Nephron (organoid): ENCODE data around the gene SPATA9.
"Not testable (repeated sequence)": the region's sequence is repeated elsewhere in the genome, so short reads cannot be mapped to it uniquely, and the experiment has no call there.

Experiments
- H3K27ac Mint-ChIP-seq, 3 experiments: 2 replicates each; pipeline ENCODE4 v1.8.0; 2020; ENCODE audit warnings: mixed read lengths in 3 of 3, mild to moderate bottlenecking in 2 of 3, moderate library complexity in 1 of 3
- H3K27me3 Mint-ChIP-seq: 2 replicates; pipeline ENCODE4 v1.8.0; 2021; ENCODE audit warnings: low read depth, mild to moderate bottlenecking, moderate library complexity, mixed read lengths
- H3K36me3 Mint-ChIP-seq: 2 replicates; pipeline ENCODE4 v1.8.0; 2020; ENCODE audit warnings: low read depth, mixed read lengths
- H3K4me1 Mint-ChIP-seq: 2 replicates; pipeline ENCODE4 v1.8.0; 2020; ENCODE audit warnings: mixed read lengths
- H3K4me3 Mint-ChIP-seq, 3 experiments: 2 replicates each; pipeline ENCODE4 v1.8.0; 2020; ENCODE audit warnings: mild to moderate bottlenecking in 3 of 3, mixed read lengths in 3 of 3, moderate library complexity in 2 of 3
- H3K9me3 Mint-ChIP-seq: 2 replicates; pipeline ENCODE4 v1.8.0; 2020; ENCODE audit warnings: mixed read lengths
- TF ChIP-seq, protein P1 (sequence below), 3 experiments: fragments of 200-600 bp; sonication (generic); IDR thresholded peaks; one replicate each; pipeline ENCODE4 v1.5.0; 2021; ENCODE audit warnings: antibody characterized with exemption in 3 of 3; ENCODE audit not compliant: unreplicated experiment in 3 of 3

The SPATA9 gene

DNA sequence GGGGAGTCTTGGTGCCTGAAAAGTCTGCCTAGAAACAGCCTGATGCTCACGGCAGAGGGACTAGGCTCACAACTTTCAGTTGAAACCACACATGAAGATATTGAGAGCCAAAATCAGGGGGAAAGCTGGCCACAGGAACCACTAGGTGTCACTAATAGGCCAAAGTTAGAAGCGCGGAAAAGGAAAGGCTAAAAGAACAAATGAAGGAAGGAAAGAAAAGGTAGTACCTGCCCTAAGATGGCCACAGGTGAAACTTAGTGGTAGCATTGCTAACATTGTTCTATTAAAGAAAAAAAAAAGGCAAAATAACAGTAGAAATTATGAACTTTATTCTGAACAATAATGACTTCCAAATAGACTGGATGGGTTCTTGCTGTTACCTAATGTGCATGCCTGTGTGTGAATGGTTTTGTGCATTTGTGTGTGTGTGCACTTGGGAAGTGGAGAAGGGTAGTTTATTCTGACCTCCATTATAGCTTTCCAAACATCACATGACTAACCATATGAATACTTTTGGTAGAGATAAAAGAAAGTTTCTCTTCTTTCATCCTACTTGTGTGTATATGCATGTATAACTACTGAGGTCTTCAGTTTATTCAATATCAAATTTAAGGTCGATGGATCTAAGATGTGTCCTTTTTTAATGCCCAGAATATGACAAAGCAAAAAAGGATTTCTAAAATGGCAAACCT is 38.3 kb downstream of the SPATA9 start:
- Mint-ChIP-seq H3K36me3 (no peaks in the 10 kb centered on the region), H3K27me3 (peaks cover 7% of the 10 kb centered on the region), H3K4me1 (no peaks in the 10 kb centered on the region), H3K27ac (peak overlapping the region in 2 of 3 experiments; percentile 4 to 13), H3K9me3 (no peaks in the 10 kb centered on the region), H3K4me3 (peak overlapping the region; percentile 1 to 34 (median 9))
- TF ChIP-seq, protein P1, sequence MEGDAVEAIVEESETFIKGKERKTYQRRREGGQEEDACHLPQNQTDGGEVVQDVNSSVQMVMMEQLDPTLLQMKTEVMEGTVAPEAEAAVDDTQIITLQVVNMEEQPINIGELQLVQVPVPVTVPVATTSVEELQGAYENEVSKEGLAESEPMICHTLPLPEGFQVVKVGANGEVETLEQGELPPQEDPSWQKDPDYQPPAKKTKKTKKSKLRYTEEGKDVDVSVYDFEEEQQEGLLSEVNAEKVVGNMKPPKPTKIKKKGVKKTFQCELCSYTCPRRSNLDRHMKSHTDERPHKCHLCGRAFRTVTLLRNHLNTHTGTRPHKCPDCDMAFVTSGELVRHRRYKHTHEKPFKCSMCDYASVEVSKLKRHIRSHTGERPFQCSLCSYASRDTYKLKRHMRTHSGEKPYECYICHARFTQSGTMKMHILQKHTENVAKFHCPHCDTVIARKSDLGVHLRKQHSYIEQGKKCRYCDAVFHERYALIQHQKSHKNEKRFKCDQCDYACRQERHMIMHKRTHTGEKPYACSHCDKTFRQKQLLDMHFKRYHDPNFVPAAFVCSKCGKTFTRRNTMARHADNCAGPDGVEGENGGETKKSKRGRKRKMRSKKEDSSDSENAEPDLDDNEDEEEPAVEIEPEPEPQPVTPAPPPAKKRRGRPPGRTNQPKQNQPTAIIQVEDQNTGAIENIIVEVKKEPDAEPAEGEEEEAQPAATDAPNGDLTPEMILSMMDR (IDR thresholded peaks at IDR 0.05; ENCODE audit: unreplicated experiment in 3 of 3) = peak; percentile 67 to 71 (median 71)

DNA sequence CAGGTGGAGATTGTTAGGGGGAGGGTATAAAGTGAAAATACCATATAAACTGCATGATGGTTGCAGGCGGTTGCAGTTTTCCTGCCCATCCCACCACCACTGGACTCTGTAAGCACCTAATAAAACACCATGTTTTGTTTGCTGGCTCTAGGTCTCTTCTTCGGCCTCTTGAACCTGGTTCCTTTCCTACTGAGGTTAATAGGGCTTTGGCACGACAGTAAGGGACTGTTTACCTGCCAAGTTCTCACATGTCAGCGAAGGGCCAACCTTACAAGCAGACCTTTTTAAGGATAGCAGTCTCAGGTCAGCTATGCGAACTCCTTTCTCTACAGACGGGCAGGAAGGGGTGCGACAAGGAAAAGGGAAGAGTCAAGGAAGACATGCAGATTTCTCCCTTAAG is 39.6 kb downstream of the SPATA9 start:
- H3K4me1 Mint-ChIP-seq = no peaks in the 10 kb centered on the region
- TF ChIP-seq, protein P1 (IDR thresholded peaks at IDR 0.05; ENCODE audit: unreplicated experiment in 3 of 3) = no peak
- no peak overlapping the region for H3K4me3 Mint-ChIP-seq
- no peaks in the 10 kb centered on the region for H3K9me3 Mint-ChIP-seq
- no peaks in the 10 kb centered on the region for H3K36me3 Mint-ChIP-seq
- H3K27me3 Mint-ChIP-seq = peaks cover 11% of the 10 kb centered on the region
- H3K27ac Mint-ChIP-seq = no peak overlapping the region

DNA sequence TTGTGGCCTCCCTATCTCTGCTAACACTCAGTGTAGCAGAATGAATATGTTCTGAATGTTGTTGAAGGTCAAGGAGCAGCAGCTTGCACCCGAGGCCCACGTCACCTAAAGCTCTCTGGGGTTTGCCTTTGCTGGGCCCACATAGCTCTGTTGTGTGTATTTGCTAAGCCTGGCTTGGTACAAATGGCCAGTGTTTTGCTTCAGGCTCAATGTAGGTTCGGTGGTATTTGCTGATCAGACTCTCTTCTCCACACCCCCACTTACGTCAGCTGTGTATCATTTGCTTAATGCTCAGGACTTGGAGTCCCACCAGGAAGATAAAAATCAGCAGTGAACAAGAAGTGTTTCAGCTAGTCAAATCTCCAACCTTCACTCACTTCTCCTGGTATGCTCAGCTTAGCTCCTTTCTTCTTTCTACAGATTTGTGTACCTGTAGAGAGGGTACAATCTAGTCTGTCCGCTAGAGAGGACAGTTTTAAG is 41.0 kb downstream of the SPATA9 start:
- TF ChIP-seq, protein P1 (IDR thresholded peaks at IDR 0.05; ENCODE audit: unreplicated experiment in 3 of 3) = no peak
- Mint-ChIP-seq H3K36me3 (no peaks in the 10 kb centered on the region), H3K27me3 (peaks cover 11% of the 10 kb centered on the region), H3K27ac (no peak overlapping the region), H3K4me3 (no peak overlapping the region), H3K9me3 (no peaks in the 10 kb centered on the region), H3K4me1 (no peaks in the 10 kb centered on the region)

DNA sequence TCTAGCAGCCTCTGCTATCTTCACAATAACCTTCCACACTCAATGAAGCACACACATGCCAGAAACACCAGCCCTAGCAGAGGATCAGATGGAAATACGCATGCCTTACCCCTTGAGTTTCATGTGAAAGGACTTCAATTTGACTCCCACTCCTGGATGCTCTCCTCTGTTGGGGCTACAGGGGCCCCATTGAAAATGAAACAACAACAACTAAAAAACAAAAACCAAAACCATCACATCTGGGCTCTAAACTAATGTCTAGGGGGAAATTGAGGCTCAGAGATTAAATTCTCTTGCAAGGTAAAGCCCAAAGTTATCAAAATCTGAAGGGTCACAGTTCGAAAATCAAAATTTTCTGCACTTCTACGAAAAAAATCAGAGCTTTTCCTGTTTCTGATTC is 44.2 kb downstream of the SPATA9 start:
- no peak overlapping the region for H3K4me3 Mint-ChIP-seq
- H3K27me3 Mint-ChIP-seq = peaks cover 11% of the 10 kb centered on the region
- H3K27ac Mint-ChIP-seq = no peak overlapping the region
- H3K9me3 Mint-ChIP-seq = peaks cover 1% of the 10 kb centered on the region
- H3K36me3 Mint-ChIP-seq = no peaks in the 10 kb centered on the region
- TF ChIP-seq, protein P1 (IDR thresholded peaks at IDR 0.05; ENCODE audit: unreplicated experiment in 3 of 3) = no peak
- no peaks in the 10 kb centered on the region for H3K4me1 Mint-ChIP-seq

DNA sequence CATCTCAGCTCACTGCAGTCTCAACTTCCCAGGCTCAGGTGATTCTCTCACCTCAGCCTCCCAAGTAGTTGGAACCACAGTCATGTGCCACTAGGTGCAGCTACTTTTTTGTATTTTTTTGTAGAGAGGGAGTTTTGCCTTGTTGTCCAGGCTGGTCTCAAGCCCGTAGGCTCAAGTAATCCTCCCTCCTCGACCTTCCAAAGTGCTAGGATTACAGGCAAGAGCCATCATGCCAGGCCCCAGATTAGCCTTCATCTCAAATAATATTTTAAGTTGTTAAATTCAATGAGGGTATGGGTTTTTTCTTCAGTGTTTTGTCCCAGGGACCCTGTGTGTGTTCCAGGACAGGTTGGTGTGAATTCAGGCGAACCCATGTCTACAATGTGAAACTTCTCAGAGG is 48.7 kb downstream of the SPATA9 start:
- H3K27ac Mint-ChIP-seq = no peak overlapping the region
- H3K9me3 Mint-ChIP-seq = peaks cover 2% of the 10 kb centered on the region
- TF ChIP-seq, protein P1 (IDR thresholded peaks at IDR 0.05; ENCODE audit: unreplicated experiment in 3 of 3) = no peak
- H3K4me1 Mint-ChIP-seq = no peaks in the 10 kb centered on the region
- H3K27me3 Mint-ChIP-seq = peaks cover 4% of the 10 kb centered on the region
- no peak overlapping the region for H3K4me3 Mint-ChIP-seq
- no peaks in the 10 kb centered on the region for H3K36me3 Mint-ChIP-seq

DNA sequence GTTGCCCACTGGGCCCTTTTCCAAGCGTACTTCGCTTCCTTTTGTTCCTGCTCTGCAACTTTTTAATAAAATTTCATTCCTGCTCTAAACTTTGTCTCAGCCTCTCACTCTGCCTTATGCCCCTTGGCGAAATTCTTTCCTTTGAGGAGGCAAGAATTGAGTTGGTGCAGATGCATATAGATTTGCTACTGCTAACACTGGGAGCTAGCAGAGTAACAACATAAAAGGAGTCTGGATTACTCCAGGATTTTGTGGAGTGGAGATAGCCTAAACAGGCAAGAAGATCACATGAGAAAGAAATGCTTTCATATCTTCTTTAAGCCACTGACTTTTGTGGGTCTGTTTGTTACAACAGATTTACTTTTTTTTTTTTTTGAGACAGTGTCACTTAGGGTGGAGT is 49.1 kb downstream of the SPATA9 start:
- peaks cover 4% of the 10 kb centered on the region for H3K27me3 Mint-ChIP-seq
- H3K4me3 Mint-ChIP-seq = no peak overlapping the region
- no peaks in the 10 kb centered on the region for H3K36me3 Mint-ChIP-seq

DNA sequence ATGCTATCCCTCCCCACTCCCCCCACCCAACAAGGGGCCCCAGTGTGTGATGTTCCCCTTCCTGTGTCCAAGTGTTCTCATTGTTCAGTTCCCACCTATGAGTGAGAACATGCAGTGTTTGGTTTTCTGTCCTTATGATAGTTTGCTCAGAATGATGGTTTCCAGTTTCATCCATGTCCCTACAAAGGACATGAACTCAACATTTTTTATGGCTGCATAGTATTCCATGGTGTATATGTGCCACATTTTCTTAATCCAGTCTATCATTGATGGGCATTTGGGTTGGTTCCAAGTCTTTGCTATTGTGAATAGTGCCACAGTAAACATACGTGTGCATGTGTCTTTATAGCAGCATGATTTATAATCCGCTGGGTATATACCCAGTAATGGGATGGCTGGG is 49.8 kb downstream of the SPATA9 start:
- not testable (repeated sequence) for H3K27ac Mint-ChIP-seq

More for the DNA sequence above, 49.1 kb downstream of the SPATA9 start:
- Mint-ChIP-seq H3K4me1 (no peaks in the 10 kb centered on the region), H3K9me3 (peaks cover 2% of the 10 kb centered on the region), H3K27ac (no peak overlapping the region)
- TF ChIP-seq, protein P1 (IDR thresholded peaks at IDR 0.05; ENCODE audit: unreplicated experiment in 3 of 3) = no peak

More for the DNA sequence above, 49.8 kb downstream of the SPATA9 start:
- H3K36me3 Mint-ChIP-seq, H3K9me3 Mint-ChIP-seq, H3K27me3 Mint-ChIP-seq, H3K4me3 Mint-ChIP-seq, H3K4me1 Mint-ChIP-seq: not testable (repeated sequence)
